Peyer's patch (tissue), 4 donors: ENCODE measurements around the gene G6PC3. TPM values are rescaled to one million over a fixed set of nuclear protein-coding genes. Genes with fewer than 3 reads are reported as not detected.

ENCODE experiments used
- DNase-seq, 3 donors: peaks; one replicate each; pipeline ENCODE4 v3.0.0-alpha.2; 2017 to 2019
- H3K27ac ChIP-seq, 4 donors: fragments of 200-600 bp; sonication (generic); one replicate each; pipeline ENCODE4 v1.5.1; 2016 to 2019
- H3K27me3 ChIP-seq, 2 donors: fragments of 200-600 bp; sonication (generic); one replicate each; pipeline ENCODE4 v1.5.1; 2019
- H3K36me3 ChIP-seq, 3 donors: fragments of 200-600 bp; sonication (generic); one replicate each; pipeline ENCODE4 v1.5.1; 2016 to 2019
- H3K4me1 ChIP-seq, 4 donors: fragments of 200-600 bp; sonication (generic); one replicate each; pipeline ENCODE4 v1.5.1; 2016 to 2019
- H3K4me3 ChIP-seq, 4 donors: fragments of 200-600 bp; sonication (generic); 1 replicate in 3 of 4; 2 replicates in 1 of 4; pipeline ENCODE4 v1.5.1; 2016 to 2019; ENCODE audit warnings: mild to moderate bottlenecking in 1 of 4
- H3K9me3 ChIP-seq, 4 donors: fragments of 200-600 bp; sonication (generic); one replicate each; pipeline ENCODE4 v1.5.1; 2016 to 2019; ENCODE audit warnings: mild to moderate bottlenecking in 1 of 4
- CTCF ChIP-seq, 6 experiments: fragments of 450-650 bp in 4 of 6; fragments of 200-600 bp in 2 of 6; sonication (generic) in 1 of 6; IDR thresholded peaks; one replicate each; pipeline ENCODE4 v1.5.1; 2017 to 2019; ENCODE audit warnings: antibody characterized with exemption in 6 of 6, mild to moderate bottlenecking in 3 of 6, moderate library complexity in 1 of 6
- POLR2A ChIP-seq, 2 donors: fragments of 450-650 bp; IDR thresholded peaks; one replicate each; pipeline ENCODE4 v1.5.1; 2017; ENCODE audit warnings: antibody characterized with exemption in 2 of 2, mild to moderate bottlenecking in 2 of 2, moderate library complexity in 2 of 2
- total RNA-seq, 4 donors: library from RNA; depleted of rRNA; stranded (reverse); fragments of >200 nt; gene quantifications; one replicate each; pipeline ENCODE4 v1.1.0, GENCODE V29; 2016

Gene G6PC3
- total RNA-seq, 4 donors from 2014 or later, result 8.3 to 48.9 (median 33.8) TPM

DNA sequence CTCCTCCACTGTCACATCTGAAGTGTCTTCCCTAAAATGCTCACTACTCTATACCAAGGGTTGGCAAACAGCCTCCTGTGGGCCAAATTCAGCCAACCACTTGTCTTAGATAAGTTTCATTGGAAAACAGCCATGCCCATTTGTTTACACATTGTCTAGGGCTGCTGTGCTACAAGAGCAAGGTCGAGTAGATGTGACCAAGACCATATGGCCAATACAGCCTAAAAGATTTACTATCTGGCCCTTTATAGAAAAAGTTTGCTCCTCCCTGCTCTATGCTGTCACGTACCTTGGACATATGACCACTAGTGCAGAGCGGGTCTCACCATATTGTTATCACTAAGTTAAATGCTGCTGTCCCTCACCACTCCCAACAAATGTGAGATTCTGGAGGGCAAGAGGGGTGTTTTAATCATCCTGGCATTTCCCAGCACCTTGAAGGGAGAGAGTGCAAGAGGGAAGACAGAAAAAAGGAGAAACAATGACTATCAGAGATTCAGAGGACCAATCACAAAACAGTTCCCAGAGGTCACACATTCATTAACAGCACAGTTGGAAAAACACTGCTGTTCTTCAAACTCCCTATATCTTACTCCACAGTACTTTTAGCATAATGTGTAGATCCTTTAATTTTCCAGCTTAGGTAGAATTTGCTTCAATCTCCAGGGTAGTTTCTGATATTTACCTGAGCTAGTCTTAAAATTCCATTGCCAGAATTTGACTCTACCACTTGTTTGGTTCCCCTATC lies 17.2 kb upstream of the G6PC3 start:
- no peaks in the 10 kb centered on the region for H3K9me3 ChIP-seq
- TF ChIP-seq POLR2A (IDR thresholded peaks at IDR 0.05) (no peak), CTCF (IDR thresholded peaks at IDR 0.05) (no peak)
- no peak overlapping the region for H3K4me3 ChIP-seq
- H3K4me1 ChIP-seq, result no peaks in the 10 kb centered on the region
- no peak for DNase-seq
- no peaks in the 10 kb centered on the region for H3K27me3 ChIP-seq
- no peak overlapping the region for H3K27ac ChIP-seq
- peaks cover 0 to 75% (median 0%) of the 10 kb centered on the region in 3 donors for H3K36me3 ChIP-seq

DNA sequence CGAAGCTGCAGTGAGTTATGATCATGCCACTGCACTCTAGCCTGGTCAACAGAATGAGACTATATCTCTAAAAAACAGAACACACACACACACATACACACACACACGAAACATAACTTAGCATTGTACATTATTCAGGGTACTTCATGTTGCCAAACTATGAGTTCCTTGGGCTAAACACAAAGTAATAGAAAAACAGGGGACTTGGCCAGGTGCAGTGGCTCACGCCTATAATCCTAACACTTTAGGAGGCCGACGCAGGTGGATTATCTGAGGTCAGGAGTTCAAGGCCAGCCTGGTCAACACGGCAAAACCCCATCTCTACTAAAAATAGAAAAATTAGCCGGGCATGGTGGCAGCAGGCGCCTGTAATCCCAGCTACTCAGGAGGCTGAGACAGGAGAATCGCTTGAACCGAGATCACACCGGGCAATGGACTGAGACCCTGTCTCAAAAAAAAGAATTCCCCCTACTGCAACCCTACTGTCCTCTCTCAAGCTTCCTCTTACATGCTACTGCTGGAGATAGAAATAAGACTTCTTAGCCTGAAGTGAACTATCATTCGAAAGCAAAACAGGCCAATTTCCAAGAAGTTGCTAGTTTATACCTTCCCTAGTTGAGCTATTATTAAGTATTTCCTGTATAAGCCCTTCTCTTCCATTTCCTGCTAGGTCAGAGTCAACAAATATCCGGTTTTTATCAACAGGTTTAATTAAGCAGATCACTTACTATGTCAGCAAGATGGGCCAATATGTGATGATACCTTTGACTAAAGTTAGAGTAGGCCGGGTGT lies 11.2 kb upstream of the G6PC3 start:
- H3K9me3 ChIP-seq, result no peaks in the 10 kb centered on the region
- H3K27ac ChIP-seq, result no peak overlapping the region
- no peak for DNase-seq
- TF ChIP-seq CTCF (IDR thresholded peaks at IDR 0.05) (no peak), POLR2A (IDR thresholded peaks at IDR 0.05) (no peak)
- peaks cover 0 to 6% (median 0%) of the 10 kb centered on the region in 4 donors for H3K4me1 ChIP-seq
- peaks cover 0 to 58% (median 0%) of the 10 kb centered on the region in 3 donors for H3K36me3 ChIP-seq
- no peak overlapping the region for H3K4me3 ChIP-seq
- no peaks in the 10 kb centered on the region for H3K27me3 ChIP-seq

- no peaks in the 10 kb centered on the region for H3K9me3 ChIP-seq
- peaks cover 0 to 46% (median 0%) of the 10 kb centered on the region in 3 donors for H3K36me3 ChIP-seq
- no peak for TF ChIP-seq POLR2A (IDR thresholded peaks at IDR 0.05)
- no peak for TF ChIP-seq CTCF (IDR thresholded peaks at IDR 0.05)
- H3K4me3 ChIP-seq, result no peak overlapping the region
- no peak for DNase-seq
- H3K4me1 ChIP-seq, result peaks cover 0 to 19% (median 0%) of the 10 kb centered on the region in 4 donors
- H3K27ac ChIP-seq, result no peak overlapping the region
- H3K27me3 ChIP-seq, result no peaks in the 10 kb centered on the region
Measured at GRCh38 chr17:44061446-44061845, 9.1 kb upstream of the G6PC3 start.

DNA sequence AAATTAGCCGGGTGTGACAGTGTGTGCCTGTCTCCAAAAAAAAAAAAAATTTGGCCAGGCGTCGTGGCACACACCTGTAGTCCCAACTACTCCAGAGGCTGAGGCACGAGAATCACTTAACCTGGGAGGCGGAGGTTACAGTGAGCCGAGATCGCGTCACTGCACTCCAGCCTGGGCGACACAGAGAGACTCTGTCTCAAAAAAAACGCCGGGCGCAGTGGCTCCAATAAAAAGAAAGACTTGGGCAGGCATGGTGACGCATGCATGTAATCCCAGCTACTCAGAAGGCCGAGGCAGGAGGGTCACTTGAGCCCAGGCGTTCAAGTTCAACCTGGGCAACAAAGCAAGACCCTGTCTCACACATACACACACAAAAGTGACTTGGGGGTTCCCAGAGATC lies 7.7 kb upstream of the G6PC3 start:
- TF ChIP-seq CTCF (IDR thresholded peaks at IDR 0.05) (no peak), POLR2A (IDR thresholded peaks at IDR 0.05) (no peak)
- DNase-seq, result no peak
- Histone ChIP-seq H3K4me3 (no peak overlapping the region), H3K27me3 (no peaks in the 10 kb centered on the region), H3K4me1 (peaks cover 0 to 32% (median 4%) of the 10 kb centered on the region in 4 donors), H3K36me3 (peaks cover 0 to 37% (median 0%) of the 10 kb centered on the region in 3 donors), H3K27ac (no peak overlapping the region), H3K9me3 (no peaks in the 10 kb centered on the region)

DNA sequence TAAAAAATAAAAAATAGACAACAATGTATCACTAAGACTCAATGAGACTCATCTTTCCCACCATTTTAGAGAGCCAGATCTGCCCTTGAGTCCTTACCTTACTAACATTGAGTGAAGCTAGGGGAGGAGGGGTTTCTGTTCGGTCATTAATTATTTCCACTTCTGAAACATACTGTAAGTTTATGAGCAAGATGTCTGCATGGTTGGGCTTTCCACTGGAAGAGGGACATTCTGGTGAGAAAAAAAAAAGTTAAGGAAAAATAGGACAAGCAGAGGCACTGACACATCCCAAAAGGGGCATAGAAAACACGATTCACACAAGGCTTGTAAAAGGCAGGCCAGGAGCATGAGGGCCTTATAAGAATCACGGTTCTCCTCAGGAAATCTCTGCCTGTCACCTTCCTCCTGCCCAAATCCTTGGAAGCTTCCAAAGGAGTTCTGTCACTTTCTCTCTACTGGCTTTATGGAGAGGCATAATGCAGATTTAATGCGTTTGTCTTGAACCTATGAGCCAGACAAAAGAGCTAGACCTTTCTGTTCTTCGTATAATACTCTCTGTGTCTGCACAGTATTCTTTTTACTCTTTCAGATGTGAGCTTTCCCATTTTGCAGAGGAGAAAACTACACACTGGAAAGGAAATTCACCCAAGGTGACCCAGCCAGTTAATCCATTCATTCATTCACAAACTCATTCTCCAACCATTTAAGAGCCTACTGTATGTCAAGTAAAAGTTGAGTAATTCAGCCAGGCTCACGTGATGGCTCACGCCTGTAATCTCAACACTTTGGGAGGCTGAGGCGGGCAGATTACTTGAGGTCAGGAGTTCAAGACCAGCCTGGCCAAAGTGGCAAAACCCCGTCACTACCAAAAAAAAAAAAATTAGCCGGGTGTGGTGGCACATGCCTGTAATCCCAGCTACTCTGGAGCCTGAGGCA lies 6.6 kb upstream of the G6PC3 start:
- Histone ChIP-seq H3K4me3 (no peak overlapping the region), H3K27ac (no peak overlapping the region), H3K27me3 (no peaks in the 10 kb centered on the region), H3K36me3 (peaks cover 0 to 30% (median 0%) of the 10 kb centered on the region in 3 donors), H3K4me1 (peaks cover 0 to 34% (median 4%) of the 10 kb centered on the region in 4 donors), H3K9me3 (no peaks in the 10 kb centered on the region)
- TF ChIP-seq POLR2A (IDR thresholded peaks at IDR 0.05) (no peak), CTCF (IDR thresholded peaks at IDR 0.05) (no peak)
- no peak for DNase-seq
